22Rv1 (cell line): ENCODE data around the gene RAB5B.

Experiments
- H3K27ac ChIP-seq: fragments of 450-650 bp; 2 replicates; pipeline ENCODE4 v1.5.1; 2017
- CTCF ChIP-seq: fragments of 450-650 bp; IDR thresholded peaks from 2 replicates; pipeline ENCODE4 v1.5.1; 2017; ENCODE audit warnings: mild to moderate bottlenecking
- ZFX ChIP-seq: fragments of 450-650 bp; IDR thresholded peaks from 2 replicates; pipeline ENCODE4 v1.6.1; 2017; ENCODE audit warnings: antibody characterized with exemption, borderline replicate concordance

The RAB5B gene

GRCh38 chr12:55930771-55931316 lies 43.0 kb upstream of the RAB5B start, which contains the start of gene DGKA:
TSS of gene DGKA (plus strand) at chr12:55931162. CDS start at chr12:55936504, 5,342 bp downstream.
- peak; percentile 93 for TF ChIP-seq CTCF
- TF ChIP-seq ZFX, result no peak
- H3K27ac ChIP-seq, result peak within 1 kb of the TSS; percentile 100

GRCh38 chr12:55931317-55931779 lies 42.5 kb upstream of the RAB5B start:
- peak overlapping the region; percentile 100 for H3K27ac ChIP-seq
- TF ChIP-seq CTCF, result no peak
- no peak for TF ChIP-seq ZFX

- peak overlapping the region; percentile 100 for H3K27ac ChIP-seq
- no peak for TF ChIP-seq CTCF
- TF ChIP-seq ZFX, result no peak
Observed at GRCh38 chr12:55931780-55932550, 41.9 kb upstream of the RAB5B start.

- peak overlapping the region; percentile 100 for H3K27ac ChIP-seq
- TF ChIP-seq CTCF, result no peak
- no peak for TF ChIP-seq ZFX
Observed at GRCh38 chr12:55932551-55932910, 41.3 kb upstream of the RAB5B start.

DNA sequence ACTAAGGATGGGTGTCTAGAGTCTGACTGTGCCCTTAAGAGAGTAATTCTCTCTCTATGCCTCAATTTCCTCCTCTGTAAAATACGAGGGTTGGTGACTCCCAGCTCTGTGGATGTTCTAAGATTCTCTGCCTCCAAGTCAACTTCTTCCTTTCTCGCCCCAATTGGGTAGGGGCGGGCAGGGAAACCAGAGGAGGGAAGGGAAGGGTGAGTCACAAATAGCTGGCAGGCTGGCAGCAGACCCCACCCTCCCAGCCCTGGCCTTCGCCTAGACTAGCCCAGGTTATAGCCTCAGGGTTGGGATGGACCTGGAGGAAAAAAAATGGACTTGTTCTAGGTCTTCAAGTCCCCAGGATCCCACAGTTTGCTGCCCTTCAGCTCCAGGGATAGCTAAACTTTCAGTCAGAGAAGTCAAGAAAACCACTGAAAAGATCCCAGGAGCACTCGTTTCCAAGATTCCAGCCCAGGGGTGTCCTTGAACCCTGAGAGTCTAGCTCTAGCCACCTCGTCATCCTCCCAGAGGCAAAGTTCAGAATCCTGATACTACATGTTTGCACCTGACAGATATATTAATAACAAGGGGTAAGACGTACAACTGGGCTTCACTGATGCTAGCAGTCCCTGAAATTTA lies 40.6 kb upstream of the RAB5B start:
- no peak for TF ChIP-seq ZFX
- no peak for TF ChIP-seq CTCF
- peak overlapping the region; percentile 100 for H3K27ac ChIP-seq

DNA sequence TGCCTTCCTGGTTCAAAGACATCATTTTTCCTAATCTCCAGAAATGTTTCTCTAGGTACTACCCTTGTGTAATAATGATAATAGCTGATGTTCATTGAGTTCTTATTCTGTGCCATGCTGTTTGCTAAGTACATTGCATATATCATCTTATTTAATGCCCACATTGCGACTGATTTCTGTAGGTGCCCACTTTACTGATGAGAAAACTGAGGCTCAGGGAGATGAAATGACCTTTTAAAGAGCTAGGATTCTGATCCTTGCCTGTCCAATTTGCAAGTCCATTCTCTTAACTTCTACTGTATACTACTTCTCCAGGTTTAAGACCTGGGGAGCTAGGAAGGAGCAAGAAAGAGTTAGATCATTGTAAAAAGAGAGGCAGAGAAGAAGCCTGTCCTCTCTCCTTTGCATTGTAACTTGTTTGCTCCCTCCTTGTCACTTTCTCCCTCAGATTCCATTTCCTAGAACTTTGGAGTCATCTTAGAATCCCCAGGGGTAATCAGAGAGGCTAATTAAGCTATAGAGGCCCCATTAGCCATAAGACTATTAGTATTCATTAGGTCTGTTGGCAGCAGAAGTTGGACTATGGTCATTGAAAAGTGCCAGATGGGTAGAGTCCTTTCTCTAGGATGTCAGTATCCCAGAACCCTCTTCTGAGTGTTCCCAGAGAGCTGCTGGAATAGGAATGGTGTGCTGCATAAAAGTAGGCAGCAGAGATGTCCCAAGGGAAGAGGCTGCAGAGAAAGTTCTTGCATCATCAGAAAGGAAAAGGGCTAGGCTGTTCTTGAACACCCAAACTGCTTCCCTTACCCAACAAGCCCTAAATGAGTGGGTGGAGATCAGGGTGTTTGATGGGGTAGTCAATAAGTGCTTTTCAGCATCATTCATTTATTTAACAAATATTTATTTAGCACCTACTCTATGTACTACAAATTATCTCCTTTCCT lies 39.8 kb upstream of the RAB5B start:
- TF ChIP-seq ZFX (no peak), CTCF (no peak)
- 0 out of 2 replicates have a peak overlapping the region, but pooled peaks have one; percentile 1 for H3K27ac ChIP-seq
